BLaER1 (cell line): ENCODE results near the gene GABBR2.

Source experiments
- H3K27ac ChIP-seq: shearing (Covaris generic); formaldehyde crosslinking; 2 replicates; pipeline ENCODE4 v1.8.1; 2022
- H3K27me3 ChIP-seq: shearing (Covaris generic); formaldehyde crosslinking; 2 replicates; pipeline ENCODE4 v1.8.1; 2022
- H3K36me3 ChIP-seq: shearing (Covaris generic); formaldehyde crosslinking; 2 replicates; pipeline ENCODE4 v1.8.1; 2022
- H3K4me1 ChIP-seq: shearing (Covaris generic); formaldehyde crosslinking; 2 replicates; pipeline ENCODE4 v1.8.1; 2022
- H3K4me2 ChIP-seq: shearing (Covaris generic); formaldehyde crosslinking; 2 replicates; pipeline ENCODE4 v1.8.1; 2022
- H3K4me3 ChIP-seq: shearing (Covaris generic); formaldehyde crosslinking; 2 replicates; pipeline ENCODE4 v1.8.1; 2022
- H3K9ac ChIP-seq: shearing (Covaris generic); formaldehyde crosslinking; 2 replicates; pipeline ENCODE4 v1.8.1; 2022
- H3K9me3 ChIP-seq: shearing (Covaris generic); formaldehyde crosslinking; 2 replicates; pipeline ENCODE4 v1.8.1; 2022
- H4K20me1 ChIP-seq: shearing (Covaris generic); formaldehyde crosslinking; 2 replicates; pipeline ENCODE4 v1.8.1; 2022
- Cebpa-rat ChIP-seq: shearing (Covaris generic); IDR thresholded peaks from 2 replicates; pipeline ENCODE4 v1.8.1; 2022

Gene GABBR2

GRCh38 chr9:98335661-98336060 lies 373.1 kb downstream of the GABBR2 start:
- no peak overlapping the region for H3K27ac ChIP-seq
- TF ChIP-seq Cebpa-rat, result no peak

GRCh38 chr9:98334796-98335195 lies 373.9 kb downstream of the GABBR2 start:
- H3K9me3 ChIP-seq, result 0 out of 2 replicates have a peak, but pooled peaks cover 4% of the 10 kb centered on the region
- no peaks in the 10 kb centered on the region for H3K27me3 ChIP-seq
- H3K4me1 ChIP-seq, result no peaks in the 10 kb centered on the region
- H4K20me1 ChIP-seq, result no peaks in the 10 kb centered on the region
- H3K4me3 ChIP-seq, result no peak overlapping the region
- no peaks in the 10 kb centered on the region for H3K36me3 ChIP-seq
- TF ChIP-seq Cebpa-rat, result no peak
- H3K4me2 ChIP-seq, result no peak overlapping the region
- no peak overlapping the region for H3K27ac ChIP-seq
- H3K9ac ChIP-seq, result no peak overlapping the region

More at GRCh38 chr9:98335661-98336060, 373.1 kb downstream of the GABBR2 start:
- Histone ChIP-seq H3K4me2 (no peak overlapping the region), H3K36me3 (no peaks in the 10 kb centered on the region), H3K9me3 (0 out of 2 replicates have a peak, but pooled peaks cover 6% of the 10 kb centered on the region), H3K4me1 (no peaks in the 10 kb centered on the region), H3K9ac (no peak overlapping the region), H3K27me3 (no peaks in the 10 kb centered on the region), H3K4me3 (no peak overlapping the region), H4K20me1 (no peaks in the 10 kb centered on the region)

- Histone ChIP-seq H3K9me3 (no peaks in the 10 kb centered on the region), H3K4me3 (no peak overlapping the region), H3K4me1 (no peaks in the 10 kb centered on the region), H3K36me3 (no peaks in the 10 kb centered on the region), H3K27ac (no peak overlapping the region), H3K4me2 (no peak overlapping the region), H3K27me3 (no peaks in the 10 kb centered on the region), H3K9ac (no peak overlapping the region), H4K20me1 (no peaks in the 10 kb centered on the region)
- no peak for TF ChIP-seq Cebpa-rat
Measured at GRCh38 chr9:98333703-98334582, 374.8 kb downstream of the GABBR2 start.

GRCh38 chr9:98332405-98332831 lies 376.3 kb downstream of the GABBR2 start:
- Histone ChIP-seq H3K4me2 (no peak overlapping the region), H3K9me3 (no peaks in the 10 kb centered on the region), H3K27me3 (no peaks in the 10 kb centered on the region), H3K36me3 (no peaks in the 10 kb centered on the region), H3K27ac (no peak overlapping the region), H3K4me3 (no peak overlapping the region), H4K20me1 (no peaks in the 10 kb centered on the region), H3K4me1 (no peaks in the 10 kb centered on the region), H3K9ac (no peak overlapping the region)
- TF ChIP-seq Cebpa-rat, result no peak

GRCh38 chr9:98331536-98332259 lies 377.0 kb downstream of the GABBR2 start:
- Histone ChIP-seq H4K20me1 (no peaks in the 10 kb centered on the region), H3K4me1 (no peaks in the 10 kb centered on the region), H3K27me3 (no peaks in the 10 kb centered on the region), H3K9me3 (no peaks in the 10 kb centered on the region), H3K4me2 (no peak overlapping the region), H3K27ac (no peak overlapping the region), H3K4me3 (no peak overlapping the region), H3K36me3 (no peaks in the 10 kb centered on the region), H3K9ac (no peak overlapping the region)
- TF ChIP-seq Cebpa-rat, result no peak

- no peaks in the 10 kb centered on the region for H4K20me1 ChIP-seq
- H3K27me3 ChIP-seq, result no peaks in the 10 kb centered on the region
- H3K9ac ChIP-seq, result no peak overlapping the region
- TF ChIP-seq Cebpa-rat, result no peak
- H3K36me3 ChIP-seq, result no peaks in the 10 kb centered on the region
- H3K4me2 ChIP-seq, result no peak overlapping the region
- H3K9me3 ChIP-seq, result no peaks in the 10 kb centered on the region
- H3K27ac ChIP-seq, result no peak overlapping the region
- no peaks in the 10 kb centered on the region for H3K4me1 ChIP-seq
- H3K4me3 ChIP-seq, result no peak overlapping the region
Measured at GRCh38 chr9:98330831-98331230, 377.9 kb downstream of the GABBR2 start.

- no peak for TF ChIP-seq Cebpa-rat
- Histone ChIP-seq H3K9me3 (no peaks in the 10 kb centered on the region), H3K9ac (no peak overlapping the region), H3K27me3 (no peaks in the 10 kb centered on the region), H3K36me3 (no peaks in the 10 kb centered on the region), H3K4me3 (no peak overlapping the region), H4K20me1 (no peaks in the 10 kb centered on the region), H3K4me1 (no peaks in the 10 kb centered on the region), H3K4me2 (no peak overlapping the region), H3K27ac (no peak overlapping the region)
Measured at GRCh38 chr9:98329904-98330303, 378.8 kb downstream of the GABBR2 start.

- Histone ChIP-seq H4K20me1 (no peaks in the 10 kb centered on the region), H3K4me3 (no peak overlapping the region), H3K4me2 (no peak overlapping the region), H3K27ac (no peak overlapping the region), H3K27me3 (no peaks in the 10 kb centered on the region), H3K9me3 (no peaks in the 10 kb centered on the region), H3K36me3 (no peaks in the 10 kb centered on the region), H3K9ac (no peak overlapping the region), H3K4me1 (no peaks in the 10 kb centered on the region)
- TF ChIP-seq Cebpa-rat, result no peak
Measured at GRCh38 chr9:98329281-98329680, 379.5 kb downstream of the GABBR2 start.

- Histone ChIP-seq H3K9ac (no peak overlapping the region), H3K36me3 (no peaks in the 10 kb centered on the region), H3K4me3 (no peak overlapping the region), H3K9me3 (no peaks in the 10 kb centered on the region), H4K20me1 (no peaks in the 10 kb centered on the region), H3K27ac (no peak overlapping the region), H3K4me2 (no peak overlapping the region), H3K4me1 (no peaks in the 10 kb centered on the region), H3K27me3 (no peaks in the 10 kb centered on the region)
- TF ChIP-seq Cebpa-rat, result no peak
Measured at GRCh38 chr9:98328770-98329169, 380.0 kb downstream of the GABBR2 start.

GRCh38 chr9:98328141-98328540 lies 380.6 kb downstream of the GABBR2 start:
- Histone ChIP-seq H3K27ac (no peak overlapping the region), H3K9me3 (no peaks in the 10 kb centered on the region), H3K36me3 (no peaks in the 10 kb centered on the region), H3K4me3 (no peak overlapping the region), H3K27me3 (no peaks in the 10 kb centered on the region), H3K4me2 (no peak overlapping the region), H3K9ac (no peak overlapping the region), H3K4me1 (no peaks in the 10 kb centered on the region), H4K20me1 (no peaks in the 10 kb centered on the region)
- no peak for TF ChIP-seq Cebpa-rat
